Calu3 (cell line): ENCODE data around the gene SEMA6D. TPM values are rescaled to one million over a fixed set of nuclear protein-coding genes. Genes with fewer than 3 reads are reported as not detected.

Source experiments
- BruUV-seq: library from RNA; stranded (reverse); fragments of 400-500 nt; replicated peaks from 2 replicates; lab custom pipeline; 2021; lab: Mats Ljungman, UMichigan
- CTCF ChIA-PET: fragments of 300-600 bp; sonication (Branson Sonifier 250); formaldehyde crosslinking; loops from one replicate; lab custom pipeline; 2022; ENCODE audit warnings: antibody characterized with exemption; lab: Charles Lee
- DNase-seq: peaks from one replicate; pipeline ENCODE4 v3.0.0; 2022
- H3K27ac Mint-ChIP-seq: one replicate; pipeline ENCODE4 v1.8.0; 2022; ENCODE audit warnings: mixed read lengths; ENCODE audit not compliant: unreplicated experiment
- H3K27me3 Mint-ChIP-seq: one replicate; pipeline ENCODE4 v1.8.0; 2022; ENCODE audit warnings: mixed read lengths; ENCODE audit not compliant: unreplicated experiment
- H3K36me3 Mint-ChIP-seq: one replicate; pipeline ENCODE4 v1.8.0; 2022; ENCODE audit warnings: mild to moderate bottlenecking, moderate library complexity, mixed read lengths; ENCODE audit not compliant: insufficient read depth, unreplicated experiment
- H3K4me1 Mint-ChIP-seq: one replicate; pipeline ENCODE4 v1.8.0; 2022; ENCODE audit warnings: mild to moderate bottlenecking, low read depth, mixed read lengths; ENCODE audit not compliant: unreplicated experiment
- H3K4me3 Mint-ChIP-seq: one replicate; pipeline ENCODE4 v1.8.0; 2022; ENCODE audit warnings: mild to moderate bottlenecking, low read depth, moderate library complexity, mixed read lengths; ENCODE audit not compliant: unreplicated experiment
- H3K9me3 Mint-ChIP-seq: one replicate; pipeline ENCODE4 v1.8.0; 2022; ENCODE audit warnings: low read depth, mixed read lengths; ENCODE audit not compliant: unreplicated experiment
- intact Hi-C: fragments of 100-400 bp; cut with micrococcal nuclease; formaldehyde crosslinking; loops from one replicate; pipeline ENCODE4 v1.10.0; 2022; ENCODE audit not compliant: unreplicated experiment
- total RNA-seq: library from RNA; stranded (reverse); gene quantifications from 2 replicates; pipeline ENCODE4 v1.2.3, GENCODE V29; 2022
- TF ChIP-seq, protein P1 (sequence below): fragments of 200-600 bp; IDR thresholded peaks from one replicate; pipeline ENCODE4 v1.8.0; 2022; ENCODE audit warnings: antibody characterized with exemption; ENCODE audit not compliant: unreplicated experiment

SEMA6D gene
- total RNA-seq, 1 experiment from 2014 or later, result not detected

DNA sequence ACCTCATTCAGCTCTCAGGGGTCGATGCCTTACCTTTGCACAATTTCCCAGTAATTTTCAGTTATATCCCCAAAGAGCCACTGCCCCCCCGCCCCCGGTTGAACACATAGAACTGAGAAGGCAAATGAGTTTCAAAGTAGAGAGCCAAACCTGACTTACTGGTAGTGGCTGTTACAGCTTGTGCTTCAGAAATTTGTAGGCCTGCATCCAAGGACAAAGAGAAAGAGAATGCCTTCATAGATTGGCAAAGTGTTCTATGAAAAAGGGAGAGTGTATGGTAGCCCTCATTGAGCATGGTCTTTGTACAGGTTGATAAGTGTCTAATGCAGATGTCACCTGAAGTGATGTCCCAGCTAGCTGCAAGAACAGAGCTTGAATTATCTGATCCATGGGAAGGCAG lies 13.9 kb downstream of the SEMA6D start:
- BruUV-seq, result no TSS peak
- no peak overlapping the region for H3K4me3 Mint-ChIP-seq
- no peak overlapping the region for H3K27ac Mint-ChIP-seq
- CTCF ChIA-PET, result no interaction called here
- H3K9me3 Mint-ChIP-seq, result peaks cover 10% of the 10 kb centered on the region
- TF ChIP-seq, protein P1, sequence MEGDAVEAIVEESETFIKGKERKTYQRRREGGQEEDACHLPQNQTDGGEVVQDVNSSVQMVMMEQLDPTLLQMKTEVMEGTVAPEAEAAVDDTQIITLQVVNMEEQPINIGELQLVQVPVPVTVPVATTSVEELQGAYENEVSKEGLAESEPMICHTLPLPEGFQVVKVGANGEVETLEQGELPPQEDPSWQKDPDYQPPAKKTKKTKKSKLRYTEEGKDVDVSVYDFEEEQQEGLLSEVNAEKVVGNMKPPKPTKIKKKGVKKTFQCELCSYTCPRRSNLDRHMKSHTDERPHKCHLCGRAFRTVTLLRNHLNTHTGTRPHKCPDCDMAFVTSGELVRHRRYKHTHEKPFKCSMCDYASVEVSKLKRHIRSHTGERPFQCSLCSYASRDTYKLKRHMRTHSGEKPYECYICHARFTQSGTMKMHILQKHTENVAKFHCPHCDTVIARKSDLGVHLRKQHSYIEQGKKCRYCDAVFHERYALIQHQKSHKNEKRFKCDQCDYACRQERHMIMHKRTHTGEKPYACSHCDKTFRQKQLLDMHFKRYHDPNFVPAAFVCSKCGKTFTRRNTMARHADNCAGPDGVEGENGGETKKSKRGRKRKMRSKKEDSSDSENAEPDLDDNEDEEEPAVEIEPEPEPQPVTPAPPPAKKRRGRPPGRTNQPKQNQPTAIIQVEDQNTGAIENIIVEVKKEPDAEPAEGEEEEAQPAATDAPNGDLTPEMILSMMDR, result no peak
- no peaks in the 10 kb centered on the region for H3K4me1 Mint-ChIP-seq
- H3K27me3 Mint-ChIP-seq, result no peaks in the 10 kb centered on the region
- intact Hi-C loops, result no loop called here
- no peaks in the 10 kb centered on the region for H3K36me3 Mint-ChIP-seq
- DNase-seq, result no peak

DNA sequence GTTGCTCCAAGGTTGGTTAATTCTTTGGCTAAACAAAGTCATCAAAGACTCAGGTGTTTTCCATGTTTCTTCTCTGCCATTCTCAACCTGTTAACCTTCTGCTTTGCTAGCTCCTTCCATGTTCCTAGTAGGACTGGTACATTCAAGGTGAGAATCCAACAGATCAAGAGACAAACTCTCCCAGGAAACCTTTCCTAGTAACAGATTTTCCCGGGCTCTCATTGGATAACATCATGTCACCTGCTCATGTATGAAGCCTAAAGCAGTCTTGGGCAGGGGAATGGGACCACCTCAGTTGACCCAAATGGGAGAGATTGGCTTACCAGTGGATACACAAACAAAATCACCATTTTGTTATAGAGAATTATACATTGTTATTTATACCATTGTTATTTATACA lies 14.9 kb downstream of the SEMA6D start:
- CTCF ChIA-PET, result no interaction called here
- DNase-seq, result no peak
- TF ChIP-seq, protein P1, result no peak
- Mint-ChIP-seq H3K36me3 (no peaks in the 10 kb centered on the region), H3K27ac (no peak overlapping the region), H3K9me3 (peaks cover 10% of the 10 kb centered on the region), H3K4me1 (no peaks in the 10 kb centered on the region), H3K4me3 (no peak overlapping the region), H3K27me3 (no peaks in the 10 kb centered on the region)
- intact Hi-C loops, result no loop called here
- BruUV-seq, result no TSS peak

DNA sequence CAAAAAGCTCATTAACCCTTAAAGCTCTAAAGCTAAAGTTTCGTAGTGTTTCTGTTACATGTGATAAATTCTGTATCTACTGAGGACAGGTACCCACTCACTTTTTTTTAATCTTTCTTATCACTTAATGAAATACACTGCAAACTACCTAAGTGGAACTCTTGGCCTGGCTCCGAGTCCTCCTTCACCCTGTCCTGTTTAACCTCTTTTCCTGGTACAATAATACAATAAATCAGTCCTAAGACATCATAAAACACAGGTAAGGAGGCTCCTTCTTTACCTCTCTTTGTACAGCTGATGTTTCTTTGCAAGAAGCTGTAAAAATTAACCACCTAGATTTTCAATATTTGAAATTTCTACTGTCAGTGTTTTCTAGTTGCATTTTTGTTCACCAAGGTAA lies 15.8 kb downstream of the SEMA6D start:
- no TSS peak for BruUV-seq

DNA sequence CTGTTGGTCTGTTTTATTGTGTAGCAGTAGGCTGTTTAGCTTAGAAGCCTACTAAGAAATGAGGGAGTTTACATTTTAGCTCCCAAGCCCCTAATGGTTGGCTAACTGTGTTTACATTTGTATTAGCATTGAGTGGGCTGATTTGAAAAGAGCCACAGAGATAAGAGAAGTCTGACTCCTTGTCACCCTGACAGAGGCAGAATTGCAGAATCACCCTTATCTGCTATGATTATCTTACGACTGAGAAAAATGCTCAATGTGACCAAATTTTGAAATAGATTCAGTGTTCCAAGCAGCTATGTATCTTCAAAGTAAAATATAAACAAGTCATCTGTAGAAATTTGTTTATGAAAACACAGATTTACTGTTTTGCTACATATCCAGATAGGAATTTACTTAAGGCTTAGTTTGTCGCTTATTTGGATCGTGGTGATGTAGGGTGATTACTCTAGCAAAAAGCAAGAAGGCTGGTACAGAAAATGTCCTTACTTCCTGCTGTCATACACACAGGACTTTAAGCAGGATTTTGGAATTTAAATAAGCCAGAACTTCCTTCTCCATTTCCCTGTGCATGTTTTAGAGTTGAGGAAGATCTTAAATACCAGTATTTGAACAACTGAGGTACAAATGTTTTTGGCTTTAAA lies 19.0 kb downstream of the SEMA6D start:
- TF ChIP-seq, protein P1, result no peak
- H3K4me3 Mint-ChIP-seq, result no peak overlapping the region
- no peak for DNase-seq
- H3K9me3 Mint-ChIP-seq, result peaks cover 6% of the 10 kb centered on the region
- intact Hi-C loops, result no loop called here
- no peaks in the 10 kb centered on the region for H3K36me3 Mint-ChIP-seq
- H3K27me3 Mint-ChIP-seq, result no peaks in the 10 kb centered on the region
- H3K4me1 Mint-ChIP-seq, result no peaks in the 10 kb centered on the region
- no peak overlapping the region for H3K27ac Mint-ChIP-seq
- CTCF ChIA-PET, result no interaction called here
- no TSS peak for BruUV-seq

More for the DNA sequence above, 15.8 kb downstream of the SEMA6D start:
- H3K27ac Mint-ChIP-seq, result no peak overlapping the region
- CTCF ChIA-PET, result no interaction called here
- no peaks in the 10 kb centered on the region for H3K4me1 Mint-ChIP-seq
- intact Hi-C loops, result no loop called here
- TF ChIP-seq, protein P1, result no peak
- H3K4me3 Mint-ChIP-seq, result no peak overlapping the region
- peaks cover 10% of the 10 kb centered on the region for H3K9me3 Mint-ChIP-seq
- no peak for DNase-seq
- no peaks in the 10 kb centered on the region for H3K36me3 Mint-ChIP-seq
- no peaks in the 10 kb centered on the region for H3K27me3 Mint-ChIP-seq
